Measurements from ENCODE around the gene TIMD4.
"Not testable (repeated sequence)": the region's sequence is repeated elsewhere in the genome, so short reads cannot be mapped to it uniquely, and the experiment has no call there.

The TIMD4 gene

GRCh38 chr5:156963125-156963524, at the start of gene TIMD4:
Gene TIMD4 (minus strand): TSS chr5:156963226. CDS start chr5:156963198, 28 bp downstream.
- no peak for DNase-seq

- DNase-seq, result no peak
These were observed 43.2 kb upstream of the TIMD4 start for GRCh38 chr5:157006262-157006661.

- DNase-seq, result no peak
These were observed 42.0 kb upstream of the TIMD4 start for GRCh38 chr5:157004893-157005551.

GRCh38 chr5:156991714-156992113, 28.7 kb upstream of the TIMD4 start:
- no peak for DNase-seq

DNA sequence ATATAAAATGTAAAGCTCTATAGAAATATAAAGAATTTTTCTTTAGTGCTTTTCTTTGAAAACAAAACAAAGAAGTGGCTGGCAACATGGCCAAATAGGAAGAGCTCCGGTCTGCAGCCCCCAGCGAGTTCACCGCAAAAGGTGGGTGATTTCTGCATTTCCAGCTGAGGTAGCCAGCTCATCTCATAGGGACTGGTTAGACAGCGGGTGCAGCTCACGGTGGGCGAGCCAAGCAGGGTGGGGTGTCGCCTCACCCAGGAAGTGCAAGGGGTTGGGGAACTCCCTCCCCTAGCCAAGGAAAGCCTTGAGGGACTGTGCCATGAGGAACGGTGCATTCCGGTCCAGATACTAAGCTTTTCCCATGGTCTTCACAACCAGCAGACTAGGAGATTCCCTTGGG, 21.0 kb upstream of the TIMD4 start:
- no peak for DNase-seq

- DNase-seq, result no peak
These were observed 18.5 kb upstream of the TIMD4 start for GRCh38 chr5:156981481-156981880.

- no peak for DNase-seq
These were observed 11.3 kb upstream of the TIMD4 start for GRCh38 chr5:156974328-156974727.

DNA sequence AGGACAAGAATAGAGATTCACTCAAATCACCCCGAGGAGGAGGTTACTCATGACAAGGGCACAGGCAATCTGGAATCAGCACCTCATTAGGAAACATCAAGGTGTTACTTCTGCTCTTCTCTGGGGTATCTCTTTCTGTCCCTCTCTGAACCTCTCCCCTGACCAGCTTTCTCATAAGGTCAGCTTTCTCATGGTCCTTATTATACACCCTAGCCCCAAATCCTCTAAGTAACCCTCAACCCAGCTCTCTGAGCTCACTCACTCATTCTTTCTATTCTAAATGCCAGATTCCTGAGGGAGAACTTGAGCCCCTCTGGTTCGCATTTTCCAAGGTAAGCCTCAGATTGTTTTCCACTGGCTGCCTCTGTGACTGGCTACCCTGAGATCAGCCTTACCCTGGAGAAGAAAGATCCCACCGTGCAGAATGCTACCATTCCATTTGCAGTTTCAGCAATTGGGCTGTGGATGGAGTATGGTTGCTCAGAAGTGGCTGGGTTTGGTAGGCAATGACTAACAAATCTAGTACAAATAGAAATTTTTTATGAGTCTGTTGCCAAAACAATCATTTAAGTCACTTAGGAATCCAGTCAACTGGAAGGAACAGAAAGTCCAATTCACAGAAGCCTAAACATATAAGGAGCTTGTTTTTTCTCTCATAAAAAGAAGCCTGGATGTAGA, 9.0 kb upstream of the TIMD4 start:
- no peak for DNase-seq

DNA sequence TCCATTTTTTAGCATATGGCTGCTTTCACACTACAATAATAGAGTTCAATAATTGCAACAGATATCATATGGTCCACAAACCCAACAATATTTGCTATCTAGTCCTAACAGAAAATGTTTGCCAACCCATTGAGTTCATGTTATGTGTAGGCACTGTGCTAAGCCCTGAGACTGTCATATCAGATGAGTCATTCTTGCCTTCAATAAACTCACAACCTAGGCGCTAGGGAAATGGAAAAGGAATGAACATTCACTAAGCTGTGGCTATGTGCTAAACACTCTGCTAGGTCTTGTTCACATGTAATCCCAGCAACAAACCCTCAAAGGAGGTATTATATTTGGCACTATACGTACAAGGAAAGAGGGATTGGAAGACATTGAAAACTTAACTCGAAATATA, 8.4 kb upstream of the TIMD4 start:
- DNase-seq, result no peak

DNA sequence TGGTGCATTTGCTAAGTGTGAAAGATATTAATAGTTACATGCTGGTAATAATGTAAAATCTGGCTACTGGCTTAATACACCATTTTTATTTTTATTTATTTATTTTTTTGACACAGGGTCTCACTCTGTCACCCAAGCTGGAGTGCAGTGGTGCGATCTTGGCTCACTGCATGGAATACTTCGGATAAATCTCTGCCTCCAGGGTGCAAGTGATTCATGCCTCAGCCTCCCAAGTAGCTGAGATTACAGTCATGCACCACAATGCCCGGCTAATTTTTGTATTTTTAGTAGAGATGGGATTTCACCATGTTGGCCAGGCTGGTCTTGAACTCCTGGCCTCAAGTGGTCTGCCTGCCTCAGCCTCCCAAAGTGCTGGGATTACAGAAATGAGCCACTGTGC, 4.4 kb upstream of the TIMD4 start:
- not testable (repeated sequence) for DNase-seq

DNA sequence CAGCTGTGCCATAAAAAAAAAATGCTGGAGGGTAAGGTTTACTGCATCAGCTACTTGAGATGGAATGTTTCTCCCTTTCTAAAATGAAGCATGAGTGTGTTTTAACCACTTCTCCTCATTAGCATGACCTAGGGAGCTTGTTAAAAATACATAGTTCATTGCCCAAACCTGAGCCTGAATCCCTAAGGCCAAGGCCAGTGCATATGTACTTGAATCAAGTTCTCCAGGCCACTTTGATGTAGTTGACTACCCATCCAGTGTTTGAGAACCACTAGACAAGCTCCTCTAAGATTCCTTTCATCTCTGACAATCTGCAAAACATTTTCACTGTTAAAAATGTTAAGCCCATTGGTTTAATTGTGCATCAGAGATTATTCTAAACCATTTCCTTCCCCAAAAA, 6.7 kb downstream of the TIMD4 start:
- DNase-seq, result no peak

DNA sequence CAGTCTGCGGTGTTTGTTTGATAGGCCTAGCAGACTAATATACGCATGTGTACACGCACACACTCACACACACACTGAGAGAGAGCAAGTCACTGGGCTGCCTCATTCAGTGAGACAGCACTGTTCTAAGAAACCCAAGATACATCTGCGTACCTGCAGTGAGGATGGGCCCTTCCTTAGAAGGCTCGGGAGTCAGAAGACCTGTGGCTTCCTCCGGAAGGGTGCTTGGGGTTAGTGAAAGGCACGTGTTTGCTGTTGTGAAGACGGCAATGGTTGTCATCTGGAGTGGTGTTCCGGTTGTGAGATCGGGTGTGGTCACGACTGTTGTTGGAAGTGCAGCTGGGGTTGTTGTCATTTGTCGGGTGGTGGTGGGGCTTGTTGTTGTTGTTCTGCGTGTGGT, 11.7 kb downstream of the TIMD4 start:
- DNase-seq, result no peak

GRCh38 chr5:156950716-156951115, 12.3 kb downstream of the TIMD4 start:
- no peak for DNase-seq

- DNase-seq, result no peak
These were observed 13.6 kb downstream of the TIMD4 start for GRCh38 chr5:156949424-156949823.

GRCh38 chr5:156947925-156948324, 15.1 kb downstream of the TIMD4 start:
- no peak for DNase-seq

- no peak for DNase-seq
These were observed 21.0 kb downstream of the TIMD4 start for GRCh38 chr5:156942064-156942463.

- not testable (repeated sequence) for DNase-seq
These were observed 22.6 kb downstream of the TIMD4 start for GRCh38 chr5:156940462-156940861.

DNA sequence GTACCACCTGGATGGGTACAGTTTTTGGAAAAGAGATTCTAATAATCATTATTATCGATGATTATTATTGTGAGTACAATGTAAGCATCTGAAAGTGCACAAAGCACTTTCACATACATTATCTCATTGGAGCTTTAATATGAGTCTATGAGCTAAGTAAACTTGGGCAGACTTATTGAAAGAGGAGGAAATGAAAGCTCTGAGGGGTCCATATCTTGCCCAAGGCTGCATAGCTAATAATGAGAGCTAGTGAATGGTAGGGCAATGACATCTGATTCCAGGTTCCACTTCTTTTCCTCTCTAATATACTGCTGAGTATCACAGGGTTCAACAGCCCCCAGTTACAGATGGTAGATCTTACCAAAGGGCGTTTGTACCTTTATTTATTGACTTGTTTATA, 26.1 kb downstream of the TIMD4 start:
- DNase-seq, result no peak

GRCh38 chr5:156934450-156935211, 28.4 kb downstream of the TIMD4 start:
- peak; percentile 55 for DNase-seq

- DNase-seq, result no peak
These were observed 33.6 kb downstream of the TIMD4 start for GRCh38 chr5:156929366-156929948.

- no peak for DNase-seq
These were observed 35.5 kb downstream of the TIMD4 start for GRCh38 chr5:156927545-156927944.

- not testable (repeated sequence) for DNase-seq
These were observed 37.3 kb downstream of the TIMD4 start for GRCh38 chr5:156925767-156926166.

GRCh38 chr5:156922207-156922792, 40.7 kb downstream of the TIMD4 start:
- no peak for DNase-seq

All from stimulated activated CD4-positive, alpha-beta T cell treated with anti-CD3 and anti-CD28 coated beads, Interleukin-4, amount 100 ng/mL, for 1 hour (primary cell).